ENCODE results near the gene NDUFV1. TPM values are rescaled to one million over a fixed set of nuclear protein-coding genes. Genes with fewer than 3 reads are reported as not detected.
A peak's percentile ranks its signal among the peaks of the same experiment; 100 is the strongest.

NDUFV1 gene
- total and polyA plus RNA-seq, 12 donors = 84.2 to 439 (median 244) TPM

- intact Hi-C loops (cut with DNase I) = no loop called here
- DNase-seq = no peak
- no peak for TF ChIP-seq POLR2A (IDR thresholded peaks at IDR 0.05)
- TF ChIP-seq, protein P1, sequence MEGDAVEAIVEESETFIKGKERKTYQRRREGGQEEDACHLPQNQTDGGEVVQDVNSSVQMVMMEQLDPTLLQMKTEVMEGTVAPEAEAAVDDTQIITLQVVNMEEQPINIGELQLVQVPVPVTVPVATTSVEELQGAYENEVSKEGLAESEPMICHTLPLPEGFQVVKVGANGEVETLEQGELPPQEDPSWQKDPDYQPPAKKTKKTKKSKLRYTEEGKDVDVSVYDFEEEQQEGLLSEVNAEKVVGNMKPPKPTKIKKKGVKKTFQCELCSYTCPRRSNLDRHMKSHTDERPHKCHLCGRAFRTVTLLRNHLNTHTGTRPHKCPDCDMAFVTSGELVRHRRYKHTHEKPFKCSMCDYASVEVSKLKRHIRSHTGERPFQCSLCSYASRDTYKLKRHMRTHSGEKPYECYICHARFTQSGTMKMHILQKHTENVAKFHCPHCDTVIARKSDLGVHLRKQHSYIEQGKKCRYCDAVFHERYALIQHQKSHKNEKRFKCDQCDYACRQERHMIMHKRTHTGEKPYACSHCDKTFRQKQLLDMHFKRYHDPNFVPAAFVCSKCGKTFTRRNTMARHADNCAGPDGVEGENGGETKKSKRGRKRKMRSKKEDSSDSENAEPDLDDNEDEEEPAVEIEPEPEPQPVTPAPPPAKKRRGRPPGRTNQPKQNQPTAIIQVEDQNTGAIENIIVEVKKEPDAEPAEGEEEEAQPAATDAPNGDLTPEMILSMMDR (IDR thresholded peaks at IDR 0.05) = no peak
- 67 to 76% (median 69%) methylated on average over 8 to 11 of the region's 11 CpGs for WGBS, 4 donors
- H3K4me3 ChIP-seq = no peak overlapping the region
- H3K9me3 ChIP-seq (replicated peaks in 1 of 3) = no peaks in the 10 kb centered on the region
- no peak overlapping the region for H3K27ac ChIP-seq
- H3K27me3 ChIP-seq = no peaks in the 10 kb centered on the region
- peaks cover 0 to 20% of the 10 kb centered on the region in 2 donors for H3K36me3 ChIP-seq (replicated peaks in 1 of 2)
- H3K4me1 ChIP-seq (replicated peaks in 1 of 2) = peaks cover 13 to 14% of the 10 kb centered on the region in 2 donors
Measured at GRCh38 chr11:67605231-67606011, 1.3 kb upstream of the NDUFV1 start.

GRCh38 chr11:67606093-67606491 is 644 bp upstream of the NDUFV1 start:
- DNase-seq = peak in 4 of 7 donors; percentile 20 to 63 (median 42)
- H3K27ac ChIP-seq = peak overlapping the region in 2 of 5 donors; percentile 73 to 82
- no peaks in the 10 kb centered on the region for H3K27me3 ChIP-seq
- peaks cover 0 to 26% of the 10 kb centered on the region in 2 donors for H3K36me3 ChIP-seq (replicated peaks in 1 of 2)
- 32 to 40% (median 35%) methylated on average over 5 to 17 of the region's 17 CpGs for WGBS, 4 donors
- TF ChIP-seq POLR2A (IDR thresholded peaks at IDR 0.05) = no peak
- TF ChIP-seq, protein P1 (IDR thresholded peaks at IDR 0.05) = no peak
- H3K4me3 ChIP-seq = peak overlapping the region in 2 of 4 donors; percentile 92 to 94
- no peaks in the 10 kb centered on the region for H3K9me3 ChIP-seq (replicated peaks in 1 of 3)
- intact Hi-C loops (cut with DNase I) = no loop called here
- peaks cover 13 to 14% of the 10 kb centered on the region in 2 donors for H3K4me1 ChIP-seq (replicated peaks in 1 of 2)

DNA sequence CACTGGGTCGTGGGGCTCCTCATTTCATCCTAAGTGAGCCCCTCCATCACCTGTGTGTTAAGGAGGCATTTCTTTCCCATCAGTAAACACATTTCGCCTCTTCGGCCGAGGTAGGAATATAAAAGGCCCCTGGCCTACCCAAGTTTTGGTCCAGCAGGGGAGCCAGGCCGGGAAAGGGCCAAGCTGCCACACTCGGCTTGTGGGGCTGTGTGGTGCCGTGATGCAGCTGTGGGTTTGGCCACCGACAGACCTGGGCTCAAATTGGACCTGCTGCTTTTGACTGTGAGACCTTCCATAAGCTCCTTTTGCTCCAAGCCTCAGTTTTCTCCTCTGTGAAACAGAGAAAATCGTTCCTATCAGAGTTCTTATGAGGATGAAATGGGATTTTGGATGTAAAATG is 771 bp downstream of the NDUFV1 start:
- WGBS, 4 donors = 48 to 64% (median 50%) methylated on average over 8 to 9 of the region's 9 CpGs
- no peak for DNase-seq
- TF ChIP-seq, protein P1 (IDR thresholded peaks at IDR 0.05) = no peak
- H3K27me3 ChIP-seq = no peaks in the 10 kb centered on the region
- H3K4me3 ChIP-seq = peak overlapping the region; percentile 92 to 99 (median 96)
- no peak overlapping the region for H3K27ac ChIP-seq
- H3K4me1 ChIP-seq (replicated peaks in 1 of 2) = peaks cover 13 to 14% of the 10 kb centered on the region in 2 donors
- peaks cover 0 to 40% of the 10 kb centered on the region in 2 donors for H3K36me3 ChIP-seq (replicated peaks in 1 of 2)
- intact Hi-C loops (cut with DNase I) = no loop called here
- H3K9me3 ChIP-seq (replicated peaks in 1 of 3) = no peaks in the 10 kb centered on the region

DNA sequence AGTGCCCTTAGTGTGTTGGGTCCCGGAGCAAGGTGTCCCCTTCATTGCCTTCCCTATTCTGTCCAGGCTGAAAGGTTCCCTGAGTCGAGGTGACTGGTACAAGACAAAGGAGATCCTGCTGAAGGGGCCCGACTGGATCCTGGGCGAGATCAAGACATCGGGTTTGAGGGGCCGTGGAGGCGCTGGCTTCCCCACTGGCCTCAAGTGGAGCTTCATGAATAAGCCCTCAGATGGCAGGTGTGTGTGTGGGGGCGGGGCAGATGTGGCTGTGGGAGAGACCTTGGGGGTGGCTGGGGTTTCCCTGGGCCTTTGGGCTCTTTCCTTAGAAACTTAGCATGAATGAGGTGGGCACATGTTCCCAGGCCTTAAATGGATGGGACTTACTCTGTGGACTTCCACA is 1.8 kb downstream of the NDUFV1 start:
- Histone ChIP-seq H3K27ac (no peak overlapping the region), H3K4me3 (no peak overlapping the region), H3K27me3 (no peaks in the 10 kb centered on the region), H3K4me1 (replicated peaks in 1 of 2) (peaks cover 13 to 14% of the 10 kb centered on the region in 2 donors), H3K9me3 (replicated peaks in 1 of 3) (no peaks in the 10 kb centered on the region), H3K36me3 (replicated peaks in 1 of 2) (peaks cover 0 to 40% of the 10 kb centered on the region in 2 donors)
- TF ChIP-seq POLR2A (IDR thresholded peaks at IDR 0.05) = no peak
- TF ChIP-seq, protein P1 (IDR thresholded peaks at IDR 0.05) = no peak
- intact Hi-C loops (cut with DNase I) = no loop called here
- WGBS, 4 donors = 91 to 96% (median 93%) methylated on average over 8 of the region's 8 CpGs
- no peak for DNase-seq
